Measurements from ENCODE around the gene ANTXR1. TPM values are rescaled to one million over a fixed set of nuclear protein-coding genes. Genes with fewer than 3 reads are reported as not detected.

Gene ANTXR1
- total and polyA plus RNA-seq, 2 of the 8 experiments (the other 6 are each of a cell fraction or from before 2014, with no cell fraction given): 15.8 to 44.3 TPM

DNA sequence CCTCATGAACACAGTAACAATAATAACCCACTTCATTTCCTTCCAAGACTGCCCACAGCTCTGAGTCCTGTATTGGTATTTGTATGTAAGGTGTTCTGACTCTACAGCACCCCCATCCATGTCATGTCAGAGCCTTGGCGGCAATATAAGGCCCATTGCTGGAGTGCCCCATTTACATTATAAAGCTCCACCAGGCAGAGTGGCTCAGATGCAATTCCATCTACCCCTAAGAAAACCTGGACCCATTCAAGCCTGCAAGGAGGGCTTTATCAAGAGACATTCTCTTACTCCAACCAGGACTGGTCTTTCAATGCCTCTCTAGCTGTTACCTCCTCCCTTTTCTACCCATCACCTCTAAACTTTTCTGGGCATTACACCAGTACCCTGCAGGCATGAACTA lies 101.6 kb downstream of the ANTXR1 start (continued):
- TF ChIP-seq SIN3A (conservative IDR thresholded peaks at IDR 0.05 in 1 of 2, IDR thresholded peaks at IDR 0.05 in 1 of 2; ENCODE audit: low read depth in 1 of 2, low read length in 2 of 2): no peak
- TF ChIP-seq EZH2 (IDR thresholded peaks at IDR 0.05; ENCODE audit: low read depth, low read length, severe bottlenecking): no peak
- TF ChIP-seq, protein P1, sequence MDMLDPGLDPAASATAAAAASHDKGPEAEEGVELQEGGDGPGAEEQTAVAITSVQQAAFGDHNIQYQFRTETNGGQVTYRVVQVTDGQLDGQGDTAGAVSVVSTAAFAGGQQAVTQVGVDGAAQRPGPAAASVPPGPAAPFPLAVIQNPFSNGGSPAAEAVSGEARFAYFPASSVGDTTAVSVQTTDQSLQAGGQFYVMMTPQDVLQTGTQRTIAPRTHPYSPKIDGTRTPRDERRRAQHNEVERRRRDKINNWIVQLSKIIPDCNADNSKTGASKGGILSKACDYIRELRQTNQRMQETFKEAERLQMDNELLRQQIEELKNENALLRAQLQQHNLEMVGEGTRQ (IDR thresholded peaks at IDR 0.05; ENCODE audit: low read length): no peak
- TF ChIP-seq TEAD4 (IDR thresholded peaks at IDR 0.05; ENCODE audit: low read depth, low read length): no peak

All from H1 (cell line).